Epithelial cell of proximal tubule (primary cell): ENCODE results near the gene ZKSCAN8. TPM values are rescaled to one million over a fixed set of nuclear protein-coding genes. Genes with fewer than 3 reads are reported as not detected.

Source experiments
- DNase-seq: peaks from one replicate; pipeline ENCODE4 v3.0.0-alpha.2; 2011; ENCODE audit warnings: low read depth
- H3K4me3 ChIP-seq: 2 replicates; pipeline ENCODE4 v1.5.1; 2011; ENCODE audit warnings: low read depth, mild to moderate bottlenecking, low read length
- CTCF ChIP-seq: conservative IDR thresholded peaks from 2 replicates; pipeline ENCODE4 v1.5.1; 2012; ENCODE audit warnings: low read depth, mild to moderate bottlenecking, low read length
- total RNA-seq: library from RNA; depleted of rRNA; stranded (reverse); fragments of >200 nt; gene quantifications from 2 replicates; pipeline ENCODE4 v1.2.3, GENCODE V29; 2015

Gene ZKSCAN8
- total RNA-seq, 1 donor from 2014 or later: 8.4 TPM

- no peak overlapping the region for H3K4me3 ChIP-seq
- DNase-seq: no peak
- no peak for TF ChIP-seq CTCF
These were observed 30.3 kb downstream of the ZKSCAN8 start for GRCh38 chr6:28172006-28172405.

- no peak overlapping the region for H3K4me3 ChIP-seq
- DNase-seq: no peak
- TF ChIP-seq CTCF: no peak
These were observed 34.7 kb downstream of the ZKSCAN8 start for GRCh38 chr6:28176373-28176772.

- no peak for DNase-seq
- TF ChIP-seq CTCF: no peak
- H3K4me3 ChIP-seq: no peak overlapping the region
These were observed 40.6 kb downstream of the ZKSCAN8 start for GRCh38 chr6:28182255-28182654.

- DNase-seq: no peak
- no peak for TF ChIP-seq CTCF
- no peak overlapping the region for H3K4me3 ChIP-seq
These were observed 46.7 kb downstream of the ZKSCAN8 start for GRCh38 chr6:28188111-28188979.

- no peak for TF ChIP-seq CTCF
- H3K4me3 ChIP-seq: no peak overlapping the region
- DNase-seq: no peak
These were observed 58.3 kb downstream of the ZKSCAN8 start for GRCh38 chr6:28200020-28200419.

- TF ChIP-seq CTCF: no peak
- H3K4me3 ChIP-seq: no peak overlapping the region
- no peak for DNase-seq
These were observed 61.5 kb downstream of the ZKSCAN8 start for GRCh38 chr6:28203201-28203600.

GRCh38 chr6:28205879-28206278, 64.2 kb downstream of the ZKSCAN8 start:
- no peak for TF ChIP-seq CTCF
- DNase-seq: no peak
- no peak overlapping the region for H3K4me3 ChIP-seq
